ENCODE measurements around the gene IER5L.

GRCh38 chr9:129218272-129218625 is 40.2 kb upstream of the IER5L start:
- TF ChIP-seq PPARA (CRISPR knock-in tag; IDR thresholded peaks at IDR 0.05; ENCODE audit: borderline replicate concordance): no peak
- TF ChIP-seq ZFP3 (CRISPR knock-in tag; IDR thresholded peaks at IDR 0.05): no peak
- TF ChIP-seq ZNF8 (CRISPR knock-in tag; IDR thresholded peaks at IDR 0.05): no peak
